ENCODE measurements around the gene TMEM59. TPM values are rescaled to one million over a fixed set of nuclear protein-coding genes. Genes with fewer than 3 reads are reported as not detected.
A peak's percentile ranks its signal among the peaks of the same experiment; 100 is the strongest.

The TMEM59 gene
- total RNA-seq, result 100 to 1,000 TPM; 166 to 356 (median 232) TPM

DNA sequence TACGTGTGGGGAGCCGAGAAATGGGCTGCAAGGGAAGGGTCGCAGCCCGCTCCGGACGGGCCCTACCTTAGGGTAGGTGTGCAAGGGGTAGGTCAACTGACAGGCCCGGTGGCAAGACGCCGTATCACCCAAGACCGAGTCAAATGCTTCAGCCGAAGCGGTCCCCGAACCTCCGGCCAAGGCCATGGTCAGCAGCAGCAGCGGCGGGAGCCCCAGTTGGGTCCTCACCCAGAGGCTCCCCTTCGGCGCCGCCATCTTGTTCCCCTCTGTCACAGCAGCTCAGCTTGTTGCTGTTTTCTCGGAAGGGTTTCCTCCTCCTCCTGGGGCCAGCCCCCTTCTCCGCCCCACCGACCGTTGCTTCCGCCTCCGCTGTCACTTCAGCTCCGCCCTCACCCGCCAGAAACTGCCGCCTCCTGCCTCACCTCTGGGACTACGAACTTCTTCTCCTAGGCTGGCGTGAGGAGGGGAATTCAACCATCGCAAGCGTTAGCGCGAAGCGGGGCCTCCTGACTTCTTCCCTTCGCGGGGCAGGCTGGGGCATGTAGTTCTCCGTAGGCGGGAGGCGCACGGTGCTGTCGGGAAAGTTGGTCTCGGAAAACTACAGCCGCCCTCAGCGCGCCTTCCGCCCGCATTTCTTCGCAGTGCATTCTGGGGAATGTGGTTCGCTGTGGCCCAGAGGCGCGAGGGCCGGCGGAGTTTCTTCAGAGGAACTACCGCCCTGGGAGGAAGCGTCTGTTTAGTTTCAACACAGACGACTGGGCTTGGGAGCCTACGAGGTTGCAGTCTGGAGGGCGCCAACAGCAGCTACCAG, at the start of gene TMEM59, which contains the start of gene TCEANC2:
Gene TMEM59, minus strand, starts transcription at position 271 of the 811 bp plus-strand sequence. Its CDS starts 16 bp downstream, at position 255.
Gene TCEANC2, plus strand, starts transcription at position 675 of the 811 bp plus-strand sequence. CDS start 815 bp downstream, outside the sequence.
- WGBS, 2 donors, result 0 to 1% methylated on average over 16 to 37 of the region's 59 CpGs
- no peaks in the 10 kb centered on the region for H3K27me3 ChIP-seq
- H3K36me3 ChIP-seq, result peaks cover 0 to 11% (median 0%) of the 10 kb centered on the region in 3 donors
- H3K4me3 ChIP-seq, result peak within 1 kb of the TSS; percentile 67 to 96 (median 78)
- peak in 3 of 4 donors; percentile 48 to 76 (median 71) for TF ChIP-seq POLR2A (IDR thresholded peaks at IDR 0.05)
- TF ChIP-seq, protein P1, sequence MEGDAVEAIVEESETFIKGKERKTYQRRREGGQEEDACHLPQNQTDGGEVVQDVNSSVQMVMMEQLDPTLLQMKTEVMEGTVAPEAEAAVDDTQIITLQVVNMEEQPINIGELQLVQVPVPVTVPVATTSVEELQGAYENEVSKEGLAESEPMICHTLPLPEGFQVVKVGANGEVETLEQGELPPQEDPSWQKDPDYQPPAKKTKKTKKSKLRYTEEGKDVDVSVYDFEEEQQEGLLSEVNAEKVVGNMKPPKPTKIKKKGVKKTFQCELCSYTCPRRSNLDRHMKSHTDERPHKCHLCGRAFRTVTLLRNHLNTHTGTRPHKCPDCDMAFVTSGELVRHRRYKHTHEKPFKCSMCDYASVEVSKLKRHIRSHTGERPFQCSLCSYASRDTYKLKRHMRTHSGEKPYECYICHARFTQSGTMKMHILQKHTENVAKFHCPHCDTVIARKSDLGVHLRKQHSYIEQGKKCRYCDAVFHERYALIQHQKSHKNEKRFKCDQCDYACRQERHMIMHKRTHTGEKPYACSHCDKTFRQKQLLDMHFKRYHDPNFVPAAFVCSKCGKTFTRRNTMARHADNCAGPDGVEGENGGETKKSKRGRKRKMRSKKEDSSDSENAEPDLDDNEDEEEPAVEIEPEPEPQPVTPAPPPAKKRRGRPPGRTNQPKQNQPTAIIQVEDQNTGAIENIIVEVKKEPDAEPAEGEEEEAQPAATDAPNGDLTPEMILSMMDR (IDR thresholded peaks at IDR 0.05), result peak in 3 of 6 experiments; percentile 9 to 17 (median 12)
- peak within 1 kb of the TSS; percentile 98 for H3K27ac ChIP-seq
- no peaks in the 10 kb centered on the region for H3K9me3 ChIP-seq
- intact Hi-C loops (cut with DNase I), result no loop called here
- peak; percentile 95 for DNase-seq
- H3K4me1 ChIP-seq, result peaks cover 20 to 64% (median 36%) of the 10 kb centered on the region in 3 donors

DNA sequence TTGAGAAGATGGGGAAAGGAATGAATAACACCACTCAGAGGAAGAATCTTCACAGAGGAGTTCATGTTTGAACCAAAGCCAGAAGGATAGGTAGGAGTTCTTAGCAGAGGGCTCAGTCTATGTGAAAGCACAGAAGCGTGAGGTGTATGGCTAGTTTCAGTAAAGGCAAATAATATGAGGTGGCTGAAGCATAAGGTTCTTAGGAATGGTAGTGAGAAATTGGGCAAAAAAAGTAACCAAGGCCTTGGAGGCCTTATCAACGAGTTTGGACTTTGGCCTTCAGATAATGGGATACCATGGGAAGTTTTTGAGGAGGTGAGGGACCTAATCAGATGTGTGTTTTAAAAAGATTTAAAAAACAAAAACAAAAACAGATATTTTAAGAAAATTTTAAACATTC, 47.5 kb upstream of the TMEM59 start:
- Histone ChIP-seq H3K27me3 (no peaks in the 10 kb centered on the region), H3K9me3 (no peaks in the 10 kb centered on the region), H3K4me1 (peaks cover 0 to 1% (median 0%) of the 10 kb centered on the region in 3 donors), H3K4me3 (no peak overlapping the region), H3K36me3 (peaks cover 0 to 27% (median 0%) of the 10 kb centered on the region in 3 donors), H3K27ac (no peak overlapping the region)
- TF ChIP-seq POLR2A (IDR thresholded peaks at IDR 0.05), result no peak
- TF ChIP-seq, protein P1 (IDR thresholded peaks at IDR 0.05), result no peak
- intact Hi-C loops (cut with DNase I), result no loop called here
- DNase-seq, result no peak
- WGBS, 2 donors, result 89 to 90% methylated on average over 2 of the region's 2 CpGs

DNA sequence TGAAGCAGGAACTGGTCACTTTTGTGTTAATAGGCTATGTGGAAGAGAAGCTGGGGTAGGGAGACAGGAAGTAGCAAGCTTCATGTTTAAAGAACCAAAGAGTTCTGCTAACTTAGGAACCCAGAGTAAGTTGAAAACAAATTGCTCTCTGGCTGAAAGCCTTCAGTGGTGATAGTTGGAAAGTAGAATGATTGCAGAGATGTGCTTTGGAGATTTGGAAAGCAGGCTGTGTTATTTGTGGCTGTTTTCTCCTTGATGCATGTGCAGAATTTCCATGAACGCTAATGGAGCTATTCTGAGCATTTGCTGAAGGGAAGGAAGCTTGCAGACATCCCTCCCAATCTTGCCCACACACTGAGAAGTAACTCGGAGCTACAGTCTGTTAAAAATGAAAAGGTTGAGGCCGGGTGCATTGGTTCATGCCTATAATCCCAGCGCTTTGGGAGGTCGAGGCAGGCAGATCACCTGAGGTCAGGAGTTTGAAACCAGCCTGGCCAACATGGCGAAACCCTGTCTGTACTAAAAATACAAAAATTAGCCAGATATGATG, 46.1 kb upstream of the TMEM59 start:
- H3K36me3 ChIP-seq, result peaks cover 0 to 27% (median 0%) of the 10 kb centered on the region in 3 donors
- H3K27me3 ChIP-seq, result no peaks in the 10 kb centered on the region
- no peaks in the 10 kb centered on the region for H3K9me3 ChIP-seq
- DNase-seq, result no peak
- no peak overlapping the region for H3K4me3 ChIP-seq
- no peak for TF ChIP-seq POLR2A (IDR thresholded peaks at IDR 0.05)
- TF ChIP-seq, protein P1 (IDR thresholded peaks at IDR 0.05), result no peak
- intact Hi-C loops (cut with DNase I), result no loop called here
- 64 to 85% methylated on average over 6 of the region's 6 CpGs for WGBS, 2 donors
- no peak overlapping the region for H3K27ac ChIP-seq
- peaks cover 0 to 7% (median 0%) of the 10 kb centered on the region in 3 donors for H3K4me1 ChIP-seq

GRCh38 chr1:54096877-54097240, 43.9 kb upstream of the TMEM59 start:
- peaks cover 0 to 25% (median 0%) of the 10 kb centered on the region in 3 donors for H3K36me3 ChIP-seq
- H3K4me3 ChIP-seq, result no peak overlapping the region
- no peaks in the 10 kb centered on the region for H3K27me3 ChIP-seq
- H3K27ac ChIP-seq, result no peak overlapping the region
- 70 to 81% methylated on average over 7 of the region's 7 CpGs for WGBS, 2 donors
- no peak for TF ChIP-seq POLR2A (IDR thresholded peaks at IDR 0.05)
- TF ChIP-seq, protein P1 (IDR thresholded peaks at IDR 0.05), result no peak
- DNase-seq, result no peak
- intact Hi-C loops (cut with DNase I), result no loop called here
- H3K4me1 ChIP-seq, result peaks cover 0 to 7% (median 0%) of the 10 kb centered on the region in 3 donors
- no peaks in the 10 kb centered on the region for H3K9me3 ChIP-seq

Measured in esophagus squamous epithelium (tissue), 5 donors.